GM21447 (cell line): Measurements from ENCODE around the gene GMDS.
"Not testable (repeated sequence)": the region's sequence is repeated elsewhere in the genome, so short reads cannot be mapped to it uniquely, and the experiment has no call there.

ENCODE experiments used
- ATAC-seq: cut with Tn5 transposase; IDR thresholded peaks from one replicate; pipeline ENCODE4 v1.9.1; 2021; ENCODE audit not compliant: unreplicated experiment

The GMDS gene

GRCh38 chr6:1846611-1847010 is 398.8 kb downstream of the GMDS start:
- ATAC-seq: no peak

GRCh38 chr6:1845543-1845942 is 399.9 kb downstream of the GMDS start:
- ATAC-seq: not testable (repeated sequence)

GRCh38 chr6:1842334-1842733 is 403.1 kb downstream of the GMDS start:
- ATAC-seq: no peak

GRCh38 chr6:1841136-1841535 is 404.3 kb downstream of the GMDS start:
- no peak for ATAC-seq

GRCh38 chr6:1840491-1841121 is 404.8 kb downstream of the GMDS start:
- no peak for ATAC-seq

- ATAC-seq: no peak
These were observed 406.0 kb downstream of the GMDS start for GRCh38 chr6:1839361-1839760.

GRCh38 chr6:1838604-1839213 is 406.7 kb downstream of the GMDS start:
- no peak for ATAC-seq

- ATAC-seq: no peak
These were observed 407.6 kb downstream of the GMDS start for GRCh38 chr6:1837826-1838225.

GRCh38 chr6:1836690-1837089 is 408.7 kb downstream of the GMDS start:
- no peak for ATAC-seq

- ATAC-seq: no peak
These were observed 410.5 kb downstream of the GMDS start for GRCh38 chr6:1834646-1835516.

GRCh38 chr6:1834207-1834606 is 411.2 kb downstream of the GMDS start:
- no peak for ATAC-seq

- ATAC-seq: no peak
These were observed 412.3 kb downstream of the GMDS start for GRCh38 chr6:1832844-1833787.

GRCh38 chr6:1832358-1832757 is 413.0 kb downstream of the GMDS start:
- ATAC-seq: no peak

- no peak for ATAC-seq
These were observed 417.2 kb downstream of the GMDS start for GRCh38 chr6:1827984-1828793.

- ATAC-seq: no peak
These were observed 419.5 kb downstream of the GMDS start for GRCh38 chr6:1825926-1826325.

GRCh38 chr6:1825277-1825676 is 420.1 kb downstream of the GMDS start:
- no peak for ATAC-seq

GRCh38 chr6:1821513-1822183 is 423.8 kb downstream of the GMDS start:
- ATAC-seq: no peak

- ATAC-seq: no peak
These were observed 424.3 kb downstream of the GMDS start for GRCh38 chr6:1821164-1821512.

- ATAC-seq: no peak
These were observed 424.7 kb downstream of the GMDS start for GRCh38 chr6:1820714-1821113.

- ATAC-seq: no peak
These were observed 425.2 kb downstream of the GMDS start for GRCh38 chr6:1820165-1820564.
